ENCODE measurements around the gene PPP1R9B.
A peak's percentile ranks its signal among the peaks of the same experiment; 100 is the strongest.

The PPP1R9B gene

DNA sequence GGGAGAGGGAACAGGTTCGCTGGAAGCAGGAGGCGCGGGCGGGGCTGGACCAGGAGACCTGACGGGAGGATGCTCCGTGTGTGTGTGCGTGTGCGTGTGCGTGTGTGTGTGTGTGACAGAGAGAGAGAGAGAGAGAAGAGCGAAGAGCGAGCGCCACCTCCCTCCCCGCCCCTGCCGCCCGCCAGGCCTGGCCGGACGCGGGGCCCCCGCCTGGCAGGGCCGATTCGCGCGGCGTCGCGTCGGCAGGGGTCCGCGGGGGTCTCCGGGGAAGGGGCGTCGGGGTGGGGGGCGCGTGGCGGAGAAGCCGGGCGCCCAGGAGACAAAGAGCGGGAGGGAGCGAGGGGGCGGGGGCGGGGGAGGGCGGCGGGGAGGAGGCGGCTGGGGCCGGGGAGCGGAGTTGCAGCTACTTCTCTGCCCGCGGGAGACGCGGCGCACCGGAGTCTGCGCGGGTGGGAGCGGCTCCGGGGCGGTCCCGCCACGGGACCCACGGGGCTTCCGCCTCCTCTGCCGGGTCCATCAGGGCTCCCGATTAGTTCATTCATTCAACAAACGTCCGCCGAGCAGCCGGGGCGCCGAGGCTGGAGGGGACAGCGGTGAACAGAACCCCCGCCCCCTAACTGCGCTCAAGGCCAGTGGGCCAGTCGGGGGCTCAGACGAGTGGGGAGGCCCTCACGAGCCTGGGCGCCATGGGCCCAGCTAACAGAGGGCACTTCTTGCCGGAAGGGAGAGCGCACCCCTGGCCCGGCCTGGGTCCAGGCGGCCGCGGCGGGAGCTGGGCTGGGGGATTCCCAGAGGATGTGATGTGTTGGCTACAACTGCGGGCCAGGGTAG is 20.5 kb downstream of the PPP1R9B start, which contains the start of gene SAMD14:
Gene SAMD14, minus strand, starts transcription at position 433 of the 831 bp plus-strand sequence. CDS start 5,201 bp downstream, outside the sequence.
- Histone ChIP-seq H4K20me1 (ENCODE audit: insufficient read depth, low read length) (peaks cover 34% of the 10 kb centered on the region), H3K4me1 (ENCODE audit: low read length) (peaks cover 19% of the 10 kb centered on the region), H3K4me3 (ENCODE audit: low read length) (peak within 1 kb of the TSS; percentile 94), H3K27me3 (ENCODE audit: low read depth, low read length) (peaks cover 18% of the 10 kb centered on the region), H3K36me3 (replicated peaks; ENCODE audit: low read depth, low read length) (peaks cover 23% of the 10 kb centered on the region), H3K9ac (ENCODE audit: low read length) (peak within 1 kb of the TSS; percentile 72), H3K4me2 (ENCODE audit: low read length) (peak within 1 kb of the TSS; percentile 96), H3K9me3 (ENCODE audit: insufficient read depth, low read length) (no peaks in the 10 kb centered on the region), H3K79me2 (ENCODE audit: low read length) (no peaks in the 10 kb centered on the region), H2AFZ (ENCODE audit: low read depth, low read length) (peak within 1 kb of the TSS; percentile 12; the same call in 1 of the 2 replicates), H3K27ac (ENCODE audit: low read length) (peak within 1 kb of the TSS; percentile 48)
- TF ChIP-seq CTCF (IDR thresholded peaks at IDR 0.05; ENCODE audit: low read depth, low read length): no peak
- TF ChIP-seq EZH2phosphoT487 (IDR thresholded peaks at IDR 0.05; ENCODE audit: low read depth): no peak

DNA sequence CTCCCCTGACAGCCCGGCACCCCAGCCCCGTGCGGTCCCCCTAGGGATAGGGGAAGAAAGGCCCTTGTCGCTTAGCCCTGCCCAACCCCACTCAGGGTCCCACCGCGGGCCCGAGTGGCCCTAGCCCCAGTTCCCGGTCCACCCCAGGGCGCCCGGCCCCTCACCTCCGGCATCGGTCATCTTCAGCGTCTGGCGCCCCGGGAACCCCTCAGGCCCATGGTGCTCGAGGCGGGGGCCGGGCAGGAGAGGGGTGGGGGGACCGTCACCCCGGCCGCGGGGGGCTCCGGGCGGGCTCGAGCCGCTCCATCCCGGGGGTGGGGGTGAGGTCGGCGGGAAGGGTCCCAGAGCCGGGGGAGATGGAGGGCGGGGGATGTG is 21.1 kb downstream of the PPP1R9B start:
- Histone ChIP-seq H3K4me2 (ENCODE audit: low read length) (peak overlapping the region; percentile 72), H3K4me3 (ENCODE audit: low read length) (peak overlapping the region; percentile 94), H3K36me3 (replicated peaks; ENCODE audit: low read depth, low read length) (peaks cover 17% of the 10 kb centered on the region), H3K79me2 (ENCODE audit: low read length) (no peaks in the 10 kb centered on the region), H2AFZ (ENCODE audit: low read depth, low read length) (0 out of 2 replicates have a peak overlapping the region, but pooled peaks have one; percentile 4), H3K9me3 (ENCODE audit: insufficient read depth, low read length) (no peaks in the 10 kb centered on the region), H4K20me1 (ENCODE audit: insufficient read depth, low read length) (peaks cover 28% of the 10 kb centered on the region), H3K4me1 (ENCODE audit: low read length) (peaks cover 19% of the 10 kb centered on the region), H3K27ac (ENCODE audit: low read length) (no peak overlapping the region), H3K9ac (ENCODE audit: low read length) (peak overlapping the region; percentile 44; the same call in 1 of the 2 replicates), H3K27me3 (ENCODE audit: low read depth, low read length) (peaks cover 18% of the 10 kb centered on the region)
- TF ChIP-seq CTCF (IDR thresholded peaks at IDR 0.05; ENCODE audit: low read depth, low read length): no peak
- no peak for TF ChIP-seq EZH2phosphoT487 (IDR thresholded peaks at IDR 0.05; ENCODE audit: low read depth)

DNA sequence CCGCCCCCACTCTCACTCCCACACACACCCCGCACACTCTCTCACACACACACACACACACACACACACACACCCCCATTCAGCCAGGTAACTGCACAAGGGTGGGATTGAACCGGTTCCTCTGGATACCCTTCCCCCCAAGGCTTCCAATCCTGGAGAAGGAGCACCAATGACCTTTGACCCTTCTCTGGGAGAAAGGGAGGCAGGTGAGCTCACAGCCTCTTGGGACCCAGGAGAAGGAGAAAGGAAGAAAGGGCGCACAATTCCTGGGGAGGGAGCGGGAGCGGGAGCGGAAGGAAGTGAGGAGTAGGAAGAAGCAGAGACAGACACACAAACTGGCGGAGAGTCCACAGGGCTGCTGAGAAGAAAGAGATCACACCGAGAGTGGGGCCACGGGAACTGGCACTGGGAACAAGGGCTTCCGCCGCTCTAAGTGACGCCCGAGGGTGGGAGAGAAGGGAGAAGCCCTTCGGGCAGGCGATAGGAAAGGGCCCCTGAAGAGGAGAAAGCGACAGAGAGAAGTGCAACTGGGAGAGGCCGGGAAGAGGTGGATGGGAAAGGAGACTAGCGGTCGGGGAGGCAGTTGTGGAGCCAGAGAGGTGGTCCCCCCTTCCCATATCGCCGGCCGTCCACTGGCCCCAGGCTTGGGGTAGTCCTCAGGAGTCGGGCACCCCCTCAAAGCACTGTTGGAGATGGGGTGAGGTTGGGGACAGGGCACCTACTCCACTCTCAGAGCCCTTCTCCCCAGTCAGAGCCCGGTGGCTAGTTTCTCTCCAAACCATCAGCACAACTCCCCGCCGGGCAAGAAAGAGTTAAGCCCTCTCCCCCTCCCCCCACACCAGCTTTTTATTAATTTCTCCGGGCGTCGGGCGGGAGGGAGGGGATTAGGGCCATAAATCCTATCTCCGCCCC is 21.8 kb downstream of the PPP1R9B start:
- Histone ChIP-seq H2AFZ (ENCODE audit: low read depth, low read length) (no peak overlapping the region), H3K27ac (ENCODE audit: low read length) (no peak overlapping the region), H4K20me1 (ENCODE audit: insufficient read depth, low read length) (peaks cover 22% of the 10 kb centered on the region), H3K27me3 (ENCODE audit: low read depth, low read length) (peaks cover 18% of the 10 kb centered on the region), H3K79me2 (ENCODE audit: low read length) (no peaks in the 10 kb centered on the region), H3K36me3 (replicated peaks; ENCODE audit: low read depth, low read length) (peaks cover 15% of the 10 kb centered on the region), H3K4me3 (ENCODE audit: low read length) (peak overlapping the region; percentile 94), H3K4me1 (ENCODE audit: low read length) (peaks cover 19% of the 10 kb centered on the region), H3K9me3 (ENCODE audit: insufficient read depth, low read length) (no peaks in the 10 kb centered on the region), H3K4me2 (ENCODE audit: low read length) (peak overlapping the region; percentile 72), H3K9ac (ENCODE audit: low read length) (no peak overlapping the region)
- TF ChIP-seq EZH2phosphoT487 (IDR thresholded peaks at IDR 0.05; ENCODE audit: low read depth) (no peak), CTCF (IDR thresholded peaks at IDR 0.05; ENCODE audit: low read depth, low read length) (no peak)

Data from OCI-LY3 (cell line).